ENCODE results near the gene TMEM135.

DNA sequence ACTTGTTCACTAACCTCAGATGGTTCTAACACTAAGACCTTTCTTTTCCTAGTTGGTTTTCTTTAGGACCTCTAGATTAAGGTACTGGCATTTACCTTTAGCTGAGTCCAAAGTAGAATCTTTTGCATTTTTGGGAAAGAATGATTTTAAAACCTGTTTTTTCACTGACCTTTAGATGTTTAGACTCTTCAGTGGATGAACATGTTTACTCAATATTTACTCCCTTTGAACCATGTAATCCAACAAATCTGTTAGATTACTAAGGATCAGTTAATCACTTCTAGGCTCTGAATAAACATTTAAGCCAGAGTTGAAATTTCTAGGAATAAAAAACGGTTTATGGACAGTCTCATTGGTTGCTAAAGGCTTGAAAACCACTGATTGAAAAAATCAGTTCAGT is 6.2 kb downstream of the TMEM135 start:
- no peak for TF ChIP-seq EZH2 (IDR thresholded peaks at IDR 0.05; ENCODE audit: borderline replicate concordance, low read depth, low read length, poor library complexity, severe bottlenecking)
- TF ChIP-seq, protein P1, sequence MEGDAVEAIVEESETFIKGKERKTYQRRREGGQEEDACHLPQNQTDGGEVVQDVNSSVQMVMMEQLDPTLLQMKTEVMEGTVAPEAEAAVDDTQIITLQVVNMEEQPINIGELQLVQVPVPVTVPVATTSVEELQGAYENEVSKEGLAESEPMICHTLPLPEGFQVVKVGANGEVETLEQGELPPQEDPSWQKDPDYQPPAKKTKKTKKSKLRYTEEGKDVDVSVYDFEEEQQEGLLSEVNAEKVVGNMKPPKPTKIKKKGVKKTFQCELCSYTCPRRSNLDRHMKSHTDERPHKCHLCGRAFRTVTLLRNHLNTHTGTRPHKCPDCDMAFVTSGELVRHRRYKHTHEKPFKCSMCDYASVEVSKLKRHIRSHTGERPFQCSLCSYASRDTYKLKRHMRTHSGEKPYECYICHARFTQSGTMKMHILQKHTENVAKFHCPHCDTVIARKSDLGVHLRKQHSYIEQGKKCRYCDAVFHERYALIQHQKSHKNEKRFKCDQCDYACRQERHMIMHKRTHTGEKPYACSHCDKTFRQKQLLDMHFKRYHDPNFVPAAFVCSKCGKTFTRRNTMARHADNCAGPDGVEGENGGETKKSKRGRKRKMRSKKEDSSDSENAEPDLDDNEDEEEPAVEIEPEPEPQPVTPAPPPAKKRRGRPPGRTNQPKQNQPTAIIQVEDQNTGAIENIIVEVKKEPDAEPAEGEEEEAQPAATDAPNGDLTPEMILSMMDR (conservative IDR thresholded peaks at IDR 0.05; ENCODE audit: low read depth, low read length), result no peak
